SK-N-MC (cell line): ENCODE results near the gene PTCHD1.

Experiments
- DNase-seq: peaks from one replicate; pipeline ENCODE4 v3.0.0-alpha.2; 2011; ENCODE audit warnings: low read depth, low spot score
- H3K27ac ChIP-seq: fragments of 200-600 bp; sonication (generic); 2 replicates; pipeline ENCODE4 v1.5.1; 2016; ENCODE audit warnings: mixed run types
- H3K36me3 ChIP-seq: fragments of 200-600 bp; sonication (generic); 2 replicates; pipeline ENCODE4 v1.6.1; 2017; ENCODE audit warnings: antibody characterized with exemption, low read length, mixed read lengths; ENCODE audit not compliant: insufficient read depth
- H3K4me3 ChIP-seq: fragments of 200-600 bp; sonication (generic); 2 replicates; pipeline ENCODE4 v1.5.1; 2016
- H3K9ac ChIP-seq: fragments of 200-600 bp; sonication (generic); 2 replicates; pipeline ENCODE4 v1.8.0; 2017; ENCODE audit warnings: mixed run types, mixed read lengths; ENCODE audit not compliant: insufficient read length
- H3K9me3 ChIP-seq: fragments of 200-600 bp; sonication (generic); 2 replicates; pipeline ENCODE4 v1.6.1; 2017; ENCODE audit warnings: low read depth, mild to moderate bottlenecking, antibody characterized with exemption, low read length, moderate library complexity, mixed read lengths
- EZH2 ChIP-seq: fragments of 200-600 bp; sonication (generic); IDR thresholded peaks from one replicate; pipeline ENCODE4 v1.6.1; 2017; ENCODE audit warnings: antibody characterized with exemption
- FOXP2 ChIP-seq: optimal IDR thresholded peaks from 2 replicates; pipeline ENCODE3; 2011; ENCODE audit warnings: mild to moderate bottlenecking, moderate library complexity; ENCODE audit not compliant: insufficient read depth; ENCODE audit errors: extremely low read length, control extremely low read depth
- POLR2AphosphoS5 ChIP-seq: IDR thresholded peaks from 2 replicates; pipeline ENCODE4 v1.6.1; 2012; ENCODE audit warnings: mild to moderate bottlenecking, low read depth, low read length, borderline replicate concordance

PTCHD1 gene

DNA sequence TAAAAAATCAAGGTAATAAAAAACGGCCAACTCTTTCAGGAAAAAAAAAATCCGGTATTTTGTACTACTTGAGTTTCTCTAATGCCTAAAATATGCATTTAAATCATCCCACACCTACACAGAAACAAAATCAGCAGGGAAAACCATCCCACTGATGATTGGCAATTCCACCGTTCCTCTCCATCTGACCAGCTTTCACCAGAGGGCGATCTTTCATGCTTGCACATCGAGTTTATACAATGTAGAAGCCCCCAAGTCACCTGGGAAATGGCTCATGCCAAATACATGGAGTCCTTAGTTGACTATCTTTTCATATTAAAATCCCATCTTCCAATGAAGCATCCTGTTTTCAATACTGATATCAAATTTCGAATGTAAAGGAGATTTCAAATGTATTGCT lies 69.2 kb downstream of the PTCHD1 start:
- DNase-seq: no peak

DNA sequence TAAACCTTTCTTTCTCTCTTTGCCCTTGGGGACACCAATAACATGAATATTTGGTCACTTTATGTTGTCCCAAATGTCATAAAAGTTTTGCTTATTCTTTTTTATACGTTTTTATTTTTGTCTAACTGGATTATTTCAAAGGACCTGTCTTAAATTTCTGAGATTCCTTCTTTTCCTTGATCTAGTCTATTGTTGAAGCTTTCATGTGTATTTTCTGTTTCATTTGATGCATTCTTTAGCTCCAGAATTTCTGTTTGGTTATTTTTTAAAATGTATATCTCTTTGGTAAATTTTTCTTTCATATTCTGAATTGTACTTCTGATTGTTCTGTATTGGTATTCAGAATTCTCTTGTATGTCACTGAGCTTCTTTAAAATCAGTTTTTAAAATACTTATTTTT lies 88.3 kb downstream of the PTCHD1 start:
- TF ChIP-seq FOXP2 (no peak), EZH2 (no peak), POLR2AphosphoS5 (no peak)
- no peak for DNase-seq
- H3K27ac ChIP-seq: no peak overlapping the region
- H3K9me3 ChIP-seq: no peaks in the 10 kb centered on the region
- no peak overlapping the region for H3K4me3 ChIP-seq
- H3K9ac ChIP-seq: no peak overlapping the region
- no peaks in the 10 kb centered on the region for H3K36me3 ChIP-seq

More for the DNA sequence above, 69.2 kb downstream of the PTCHD1 start:
- TF ChIP-seq FOXP2 (no peak), EZH2 (no peak), POLR2AphosphoS5 (no peak)
- H3K36me3 ChIP-seq: no peaks in the 10 kb centered on the region
- no peak overlapping the region for H3K27ac ChIP-seq
- no peaks in the 10 kb centered on the region for H3K9me3 ChIP-seq
- no peak overlapping the region for H3K9ac ChIP-seq
- no peak overlapping the region for H3K4me3 ChIP-seq

DNA sequence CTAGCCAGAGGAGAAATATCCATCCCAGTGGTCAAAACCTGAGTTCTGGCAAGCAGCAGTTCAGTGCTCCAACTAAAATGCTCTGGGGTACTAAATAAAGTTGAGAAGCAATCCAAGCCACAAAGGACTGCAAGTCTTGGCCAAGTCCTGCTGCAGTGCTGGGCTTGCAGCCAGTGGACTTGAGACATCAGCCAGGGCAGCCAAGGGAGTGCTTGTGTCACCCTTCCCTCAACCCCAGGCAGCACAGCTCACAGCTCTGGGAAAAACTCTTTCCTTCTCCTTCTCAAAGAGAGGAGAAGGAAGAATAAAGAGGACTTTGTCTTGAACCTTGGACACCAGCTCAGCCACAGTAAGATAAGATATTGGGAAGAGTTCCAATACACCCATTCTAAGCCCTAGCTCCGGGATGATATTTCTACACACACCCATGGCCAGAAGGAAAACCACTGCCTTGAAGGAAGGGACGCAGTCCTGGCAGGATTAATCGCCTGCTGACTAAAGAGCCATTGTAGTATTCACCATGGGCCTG lies 99.8 kb downstream of the PTCHD1 start:
- Histone ChIP-seq H3K9ac (no peak overlapping the region), H3K36me3 (no peaks in the 10 kb centered on the region), H3K4me3 (no peak overlapping the region), H3K27ac (no peak overlapping the region), H3K9me3 (no peaks in the 10 kb centered on the region)
- no peak for DNase-seq
- TF ChIP-seq POLR2AphosphoS5 (no peak), FOXP2 (no peak), EZH2 (no peak)

DNA sequence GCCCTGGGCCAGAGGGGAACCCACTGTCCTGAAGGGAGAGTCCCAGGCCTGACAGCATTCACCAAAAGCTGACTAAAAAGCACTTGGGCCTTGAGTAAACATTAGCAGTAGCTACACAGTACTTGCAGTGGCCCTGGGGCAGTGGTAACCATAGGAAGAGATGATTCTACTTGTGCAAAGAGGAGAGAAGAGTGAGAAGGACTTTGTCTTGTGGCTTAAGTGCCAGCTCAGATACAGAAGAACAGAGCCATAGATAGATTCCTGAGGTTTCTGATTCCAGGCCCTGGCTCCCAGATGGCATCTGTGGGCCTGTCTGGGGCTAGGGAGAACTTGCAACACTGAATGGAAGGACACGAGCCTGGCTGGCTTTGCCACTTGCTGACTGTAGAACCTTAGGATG lies 100.5 kb downstream of the PTCHD1 start:
- H3K36me3 ChIP-seq: no peaks in the 10 kb centered on the region
- no peak for DNase-seq
- no peak for TF ChIP-seq POLR2AphosphoS5
- TF ChIP-seq FOXP2: no peak
- TF ChIP-seq EZH2: no peak
- no peak overlapping the region for H3K27ac ChIP-seq
- H3K9ac ChIP-seq: no peak overlapping the region
- no peak overlapping the region for H3K4me3 ChIP-seq
- no peaks in the 10 kb centered on the region for H3K9me3 ChIP-seq

DNA sequence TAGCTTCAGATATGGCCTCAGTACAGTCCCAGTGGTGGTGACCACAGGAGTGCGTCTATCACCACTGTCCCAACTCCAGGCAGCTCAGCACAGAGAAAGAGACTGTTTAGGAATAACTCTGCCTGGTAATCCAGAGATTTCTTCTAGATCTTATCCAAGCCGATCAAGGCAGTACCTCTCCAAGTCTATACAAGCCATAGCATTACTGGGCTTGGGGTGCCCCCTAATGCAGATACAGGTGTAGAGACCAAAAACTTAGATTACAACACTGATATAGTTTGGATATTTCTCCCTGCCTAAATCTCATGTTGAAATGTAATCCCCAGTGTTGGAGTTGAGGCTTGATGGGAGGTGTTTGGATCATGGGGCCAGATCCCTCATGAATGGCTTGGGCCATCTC lies 100.9 kb downstream of the PTCHD1 start:
- Histone ChIP-seq H3K36me3 (no peaks in the 10 kb centered on the region), H3K27ac (no peak overlapping the region), H3K4me3 (no peak overlapping the region), H3K9ac (no peak overlapping the region), H3K9me3 (no peaks in the 10 kb centered on the region)
- DNase-seq: no peak
- TF ChIP-seq FOXP2: no peak
- TF ChIP-seq EZH2: no peak
- no peak for TF ChIP-seq POLR2AphosphoS5

DNA sequence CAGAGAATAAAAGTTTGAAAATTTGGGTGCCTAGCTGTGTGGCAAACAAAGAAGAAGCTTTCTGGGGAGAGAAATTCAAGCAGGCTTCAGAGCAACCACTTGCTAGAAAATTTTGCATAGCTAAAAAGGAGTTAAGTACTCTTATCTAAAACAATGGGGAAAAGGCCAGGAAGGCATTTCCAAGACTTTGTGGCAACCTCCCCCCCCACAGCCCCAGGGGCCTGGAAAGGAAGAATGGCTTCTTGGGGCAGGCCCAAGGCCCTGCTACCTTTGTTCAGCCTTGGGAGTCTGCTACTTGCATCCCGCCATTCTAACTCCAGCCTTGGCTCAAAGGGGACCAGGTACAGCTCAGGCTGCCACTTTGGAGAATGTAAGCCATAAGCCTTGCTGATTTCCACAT lies 102.2 kb downstream of the PTCHD1 start:
- H3K27ac ChIP-seq: no peak overlapping the region
- no peaks in the 10 kb centered on the region for H3K36me3 ChIP-seq
- no peak overlapping the region for H3K4me3 ChIP-seq
- DNase-seq: no peak
- H3K9ac ChIP-seq: no peak overlapping the region
- TF ChIP-seq FOXP2: no peak
- no peaks in the 10 kb centered on the region for H3K9me3 ChIP-seq

DNA sequence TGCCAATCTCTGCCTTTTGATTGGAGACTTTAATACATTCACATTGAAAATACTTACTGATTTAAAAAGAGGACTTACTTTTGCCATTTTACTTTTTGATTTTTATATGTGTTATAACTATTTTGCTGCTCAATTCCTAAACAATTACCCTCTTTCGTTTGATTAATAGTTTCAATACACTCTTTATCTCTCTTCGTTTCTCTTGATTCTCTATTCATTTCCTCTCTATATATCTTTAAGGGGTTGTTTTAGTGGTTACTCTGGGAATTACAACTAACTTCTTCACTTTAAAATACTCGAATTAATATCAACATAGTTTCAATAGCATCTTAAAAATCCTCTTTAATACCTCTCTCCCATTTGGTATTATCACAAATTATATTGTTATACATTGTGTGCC lies 116.6 kb downstream of the PTCHD1 start:
- Histone ChIP-seq H3K27ac (no peak overlapping the region), H3K9me3 (no peaks in the 10 kb centered on the region), H3K4me3 (no peak overlapping the region), H3K9ac (no peak overlapping the region), H3K36me3 (no peaks in the 10 kb centered on the region)
- DNase-seq: no peak
- TF ChIP-seq EZH2 (no peak), FOXP2 (no peak), POLR2AphosphoS5 (no peak)
